HEK293 (cell line): ENCODE measurements around the gene ZYX.

Experiments
- CTCF ChIA-PET: fragments of 350-600 bp; formaldehyde crosslinking; extraction: SDS; loops from one replicate; lab custom pipeline; 2021; ENCODE audit warnings: antibody characterized with exemption; lab: Yijun Ruan, JAX
- POLR2A ChIA-PET: fragments of 300-600 bp; formaldehyde crosslinking; extraction: SDS; loops from one replicate; lab custom pipeline; 2020; ENCODE audit warnings: antibody characterized with exemption, inconsistent platforms; lab: Yijun Ruan, JAX
- H3K27ac ChIP-seq: fragments of 200-500 bp; sonication (Bioruptor generic); 2 replicates; pipeline ENCODE4 v1.5.1; 2014; ENCODE audit warnings: low read depth, low read length, control low read depth, inconsistent platforms; ENCODE audit errors: extremely low read depth
- H3K36me3 ChIP-seq, 2 experiments: fragments of 200-500 bp in 1 of 2; sonication (Bioruptor generic) in 1 of 2; 1 replicate in 1 of 2; 2 replicates in 1 of 2; pipeline ENCODE4 v1.5.1; 2014 to 2017; ENCODE audit warnings: inconsistent platforms in 2 of 2, low read length in 2 of 2; ENCODE audit not compliant: control insufficient read depth in 2 of 2, insufficient read depth in 1 of 2
- H3K4me1 ChIP-seq: fragments of 200-500 bp; sonication (Bioruptor generic); 2 replicates; pipeline ENCODE4 v1.5.1; 2014; ENCODE audit warnings: mild to moderate bottlenecking, low read length, inconsistent platforms; ENCODE audit not compliant: control insufficient read depth, insufficient read depth
- H3K4me3 ChIP-seq: 2 replicates; pipeline ENCODE4 v1.5.1; 2011; ENCODE audit warnings: low read depth, mild to moderate bottlenecking, control low read depth, low read length, moderate library complexity
- H3K9me3 ChIP-seq: fragments of 200-500 bp; sonication (Bioruptor generic); 2 replicates; pipeline ENCODE4 v1.5.1; 2014; ENCODE audit warnings: low read depth, low read length, inconsistent platforms; ENCODE audit not compliant: control insufficient read depth, insufficient read depth
- BCL11A ChIP-seq: fragments of 450-650 bp; formaldehyde crosslinking; IDR thresholded peaks from 2 replicates; pipeline ENCODE4 v1.5.1; 2016; ENCODE audit warnings: low read depth, missing biosample characterization, missing genetic modification characterization
- KLF9 ChIP-seq: fragments of 450-650 bp; formaldehyde crosslinking; IDR thresholded peaks from 2 replicates; pipeline ENCODE4 v1.5.1; 2016; ENCODE audit warnings: missing biosample characterization, missing genetic modification characterization, low read depth
- MEIS1 ChIP-seq: sonication (generic); formaldehyde crosslinking; IDR thresholded peaks from 2 replicates; pipeline ENCODE4 v1.8.1; 2022; ENCODE audit warnings: missing genetic modification reagents, mild to moderate bottlenecking, borderline replicate concordance
- MYNN ChIP-seq: fragments of 450-650 bp; formaldehyde crosslinking; IDR thresholded peaks from 2 replicates; pipeline ENCODE4 v1.5.1; 2016; ENCODE audit warnings: missing biosample characterization, missing genetic modification characterization, borderline replicate concordance
- PRDM10 ChIP-seq: fragments of 450-650 bp; formaldehyde crosslinking; IDR thresholded peaks from 2 replicates; pipeline ENCODE4 v1.5.1; 2016; ENCODE audit warnings: missing biosample characterization, missing genetic modification characterization
- SP2 ChIP-seq: fragments of 450-650 bp; formaldehyde crosslinking; IDR thresholded peaks from 2 replicates; pipeline ENCODE4 v1.5.1; 2016; ENCODE audit warnings: missing biosample characterization, missing genetic modification characterization
- ZNF10 ChIP-seq: fragments of 450-650 bp; formaldehyde crosslinking; IDR thresholded peaks from 2 replicates; pipeline ENCODE4 v1.5.1; 2017; ENCODE audit warnings: missing biosample characterization, missing genetic modification characterization
- ZNF114 ChIP-seq: fragments of 450-650 bp; formaldehyde crosslinking; IDR thresholded peaks from 2 replicates; pipeline ENCODE4 v1.5.0; 2017; ENCODE audit warnings: missing biosample characterization, missing genetic modification characterization
- ZNF133 ChIP-seq: fragments of 450-650 bp; formaldehyde crosslinking; IDR thresholded peaks from 2 replicates; pipeline ENCODE4 v1.5.1; 2016; ENCODE audit warnings: missing biosample characterization, missing genetic modification characterization
- ZNF138 ChIP-seq: fragments of 450-650 bp; formaldehyde crosslinking; IDR thresholded peaks from 2 replicates; pipeline ENCODE4 v1.5.1; 2016; ENCODE audit warnings: missing biosample characterization, missing genetic modification characterization, borderline replicate concordance
- ZNF211 ChIP-seq: fragments of 450-650 bp; formaldehyde crosslinking; IDR thresholded peaks from 2 replicates; pipeline ENCODE4 v1.5.1; 2016; ENCODE audit warnings: low read depth, missing biosample characterization, missing genetic modification characterization
- ZNF221 ChIP-seq: fragments of 450-650 bp; formaldehyde crosslinking; IDR thresholded peaks from 2 replicates; pipeline ENCODE4 v1.5.1; 2017; ENCODE audit warnings: missing biosample characterization, missing genetic modification characterization, borderline replicate concordance
- ZNF266 ChIP-seq: fragments of 450-650 bp; formaldehyde crosslinking; IDR thresholded peaks from 2 replicates; pipeline ENCODE4 v1.5.1; 2016; ENCODE audit warnings: missing biosample characterization, missing genetic modification characterization, low read depth
- ZNF354C ChIP-seq: fragments of 450-650 bp; formaldehyde crosslinking; IDR thresholded peaks from 2 replicates; pipeline ENCODE4 v1.5.1; 2016; ENCODE audit warnings: missing biosample characterization, missing genetic modification characterization, low read depth, borderline replicate concordance
- ZNF362 ChIP-seq: fragments of 450-650 bp; formaldehyde crosslinking; IDR thresholded peaks from 2 replicates; pipeline ENCODE4 v1.5.1; 2016; ENCODE audit warnings: missing biosample characterization, missing genetic modification characterization
- ZNF391 ChIP-seq: fragments of 450-650 bp; formaldehyde crosslinking; IDR thresholded peaks from 2 replicates; pipeline ENCODE4 v1.5.1; 2016; ENCODE audit warnings: low read depth, missing biosample characterization, missing genetic modification characterization, borderline replicate concordance
- ZNF433 ChIP-seq: fragments of 450-650 bp; formaldehyde crosslinking; IDR thresholded peaks from 2 replicates; pipeline ENCODE4 v1.5.1; 2016; ENCODE audit warnings: missing biosample characterization, missing genetic modification characterization, low read depth
- ZNF600 ChIP-seq: fragments of 450-650 bp; formaldehyde crosslinking; IDR thresholded peaks from 2 replicates; pipeline ENCODE4 v1.5.1; 2016; ENCODE audit warnings: missing biosample characterization, missing genetic modification characterization
- ZNF629 ChIP-seq: fragments of 450-650 bp; formaldehyde crosslinking; IDR thresholded peaks from 2 replicates; pipeline ENCODE4 v1.5.1; 2017; ENCODE audit warnings: missing biosample characterization, missing genetic modification characterization
- ZSCAN5A ChIP-seq: fragments of 450-650 bp; formaldehyde crosslinking; IDR thresholded peaks from 2 replicates; pipeline ENCODE4 v1.5.1; 2016; ENCODE audit warnings: missing biosample characterization, missing genetic modification characterization
- TF ChIP-seq, protein P1 (sequence below): fragments of 450-650 bp; formaldehyde crosslinking; IDR thresholded peaks from 2 replicates; pipeline ENCODE4 v1.5.1; 2016; ENCODE audit warnings: missing biosample characterization, missing genetic modification characterization, low read depth
- TF ChIP-seq, protein P2 (sequence below): fragments of 450-650 bp; formaldehyde crosslinking; IDR thresholded peaks from 2 replicates; pipeline ENCODE4 v1.5.1; 2016; ENCODE audit warnings: missing biosample characterization, missing genetic modification characterization
- TF ChIP-seq, protein P3 (sequence below): fragments of 450-650 bp; formaldehyde crosslinking; IDR thresholded peaks from 2 replicates; pipeline ENCODE4 v1.5.1; 2016; ENCODE audit warnings: missing biosample characterization, missing genetic modification characterization

The ZYX gene

GRCh38 chr7:143385891-143386781, 5.0 kb downstream of the ZYX start:
- no peaks in the 10 kb centered on the region for H3K4me1 ChIP-seq
- H3K9me3 ChIP-seq, result no peaks in the 10 kb centered on the region
- H3K4me3 ChIP-seq, result no peak overlapping the region
- POLR2A ChIA-PET, result interaction anchor here (0.7 to 1.0 kb wide), 4 partner anchors 9 to 43 kb away, joined by 3 to 11 read pairs (median 8); no protein-coding TSS in a partner anchor
- CTCF ChIA-PET, result no interaction called here
- no peak overlapping the region for H3K27ac ChIP-seq
- H3K36me3 ChIP-seq, result peaks cover 5 to 83% of the 10 kb centered on the region in 2 experiments; a peak in 2 of 3 replicates
- TF ChIP-seq ZSCAN5A (tag by site-specific recombination) (no peak), KLF9 (tag by site-specific recombination) (no peak), ZNF138 (no peak), ZNF354C (tag by site-specific recombination) (no peak), SP2 (tag by site-specific recombination) (no peak), ZNF10 (tag by site-specific recombination) (peak; percentile 12; the same call in 1 of the 2 replicates), BCL11A (tag by site-specific recombination) (no peak), ZNF362 (tag by site-specific recombination) (no peak), ZNF133 (no peak), ZNF629 (no peak), ZNF391 (tag by site-specific recombination) (no peak), ZNF600 (peak; percentile 38; the same call in 1 of the 2 replicates), ZNF221 (tag by site-specific recombination) (no peak), MYNN (tag by site-specific recombination) (no peak), ZNF114 (tag by site-specific recombination) (no peak), MEIS1 (CRISPR knock-in tag) (no peak), ZNF266 (no peak), PRDM10 (no peak), ZNF211 (tag by site-specific recombination) (peak; percentile 80), ZNF433 (tag by site-specific recombination) (no peak)
- TF ChIP-seq, protein P1, sequence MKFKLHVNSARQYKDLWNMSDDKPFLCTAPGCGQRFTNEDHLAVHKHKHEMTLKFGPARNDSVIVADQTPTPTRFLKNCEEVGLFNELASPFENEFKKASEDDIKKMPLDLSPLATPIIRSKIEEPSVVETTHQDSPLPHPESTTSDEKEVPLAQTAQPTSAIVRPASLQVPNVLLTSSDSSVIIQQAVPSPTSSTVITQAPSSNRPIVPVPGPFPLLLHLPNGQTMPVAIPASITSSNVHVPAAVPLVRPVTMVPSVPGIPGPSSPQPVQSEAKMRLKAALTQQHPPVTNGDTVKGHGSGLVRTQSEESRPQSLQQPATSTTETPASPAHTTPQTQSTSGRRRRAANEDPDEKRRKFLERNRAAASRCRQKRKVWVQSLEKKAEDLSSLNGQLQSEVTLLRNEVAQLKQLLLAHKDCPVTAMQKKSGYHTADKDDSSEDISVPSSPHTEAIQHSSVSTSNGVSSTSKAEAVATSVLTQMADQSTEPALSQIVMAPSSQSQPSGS (tag by site-specific recombination), result no peak
- TF ChIP-seq, protein P2, sequence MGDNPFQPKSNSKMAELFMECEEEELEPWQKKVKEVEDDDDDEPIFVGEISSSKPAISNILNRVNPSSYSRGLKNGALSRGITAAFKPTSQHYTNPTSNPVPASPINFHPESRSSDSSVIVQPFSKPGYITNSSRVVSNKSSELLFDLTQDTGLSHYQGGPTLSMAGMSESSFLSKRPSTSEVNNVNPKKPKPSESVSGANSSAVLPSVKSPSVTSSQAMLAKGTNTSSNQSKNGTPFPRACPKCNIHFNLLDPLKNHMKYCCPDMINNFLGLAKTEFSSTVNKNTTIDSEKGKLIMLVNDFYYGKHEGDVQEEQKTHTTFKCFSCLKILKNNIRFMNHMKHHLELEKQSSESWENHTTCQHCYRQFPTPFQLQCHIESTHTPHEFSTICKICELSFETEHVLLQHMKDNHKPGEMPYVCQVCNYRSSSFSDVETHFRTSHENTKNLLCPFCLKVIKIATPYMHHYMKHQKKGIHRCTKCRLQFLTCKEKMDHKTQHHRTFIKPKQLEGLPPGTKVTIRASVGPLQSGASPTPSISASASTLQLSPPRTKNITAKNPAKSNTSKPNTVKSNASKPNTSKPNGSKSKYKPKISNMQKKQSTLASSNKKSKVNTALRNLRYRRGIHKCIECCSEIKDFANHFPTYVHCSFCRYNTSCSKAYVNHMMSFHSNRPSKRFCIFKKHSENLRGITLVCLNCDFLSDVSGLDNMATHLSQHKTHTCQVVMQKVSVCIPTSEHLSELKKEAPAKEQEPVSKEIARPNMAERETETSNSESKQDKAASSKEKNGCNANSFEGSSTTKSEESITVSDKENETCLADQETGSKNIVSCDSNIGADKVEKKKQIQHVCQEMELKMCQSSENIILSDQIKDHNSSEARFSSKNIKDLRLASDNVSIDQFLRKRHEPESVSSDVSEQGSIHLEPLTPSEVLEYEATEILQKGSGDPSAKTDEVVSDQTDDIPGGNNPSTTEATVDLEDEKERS (tag by site-specific recombination), result no peak
- TF ChIP-seq, protein P3, sequence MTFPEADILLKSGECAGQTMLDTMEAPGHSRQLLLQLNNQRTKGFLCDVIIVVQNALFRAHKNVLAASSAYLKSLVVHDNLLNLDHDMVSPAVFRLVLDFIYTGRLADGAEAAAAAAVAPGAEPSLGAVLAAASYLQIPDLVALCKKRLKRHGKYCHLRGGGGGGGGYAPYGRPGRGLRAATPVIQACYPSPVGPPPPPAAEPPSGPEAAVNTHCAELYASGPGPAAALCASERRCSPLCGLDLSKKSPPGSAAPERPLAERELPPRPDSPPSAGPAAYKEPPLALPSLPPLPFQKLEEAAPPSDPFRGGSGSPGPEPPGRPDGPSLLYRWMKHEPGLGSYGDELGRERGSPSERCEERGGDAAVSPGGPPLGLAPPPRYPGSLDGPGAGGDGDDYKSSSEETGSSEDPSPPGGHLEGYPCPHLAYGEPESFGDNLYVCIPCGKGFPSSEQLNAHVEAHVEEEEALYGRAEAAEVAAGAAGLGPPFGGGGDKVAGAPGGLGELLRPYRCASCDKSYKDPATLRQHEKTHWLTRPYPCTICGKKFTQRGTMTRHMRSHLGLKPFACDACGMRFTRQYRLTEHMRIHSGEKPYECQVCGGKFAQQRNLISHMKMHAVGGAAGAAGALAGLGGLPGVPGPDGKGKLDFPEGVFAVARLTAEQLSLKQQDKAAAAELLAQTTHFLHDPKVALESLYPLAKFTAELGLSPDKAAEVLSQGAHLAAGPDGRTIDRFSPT, result 0 out of 2 replicates have a peak, but pooled peaks have one; percentile 20
